ENCODE data around the gene SCD5.

The SCD5 gene

DNA sequence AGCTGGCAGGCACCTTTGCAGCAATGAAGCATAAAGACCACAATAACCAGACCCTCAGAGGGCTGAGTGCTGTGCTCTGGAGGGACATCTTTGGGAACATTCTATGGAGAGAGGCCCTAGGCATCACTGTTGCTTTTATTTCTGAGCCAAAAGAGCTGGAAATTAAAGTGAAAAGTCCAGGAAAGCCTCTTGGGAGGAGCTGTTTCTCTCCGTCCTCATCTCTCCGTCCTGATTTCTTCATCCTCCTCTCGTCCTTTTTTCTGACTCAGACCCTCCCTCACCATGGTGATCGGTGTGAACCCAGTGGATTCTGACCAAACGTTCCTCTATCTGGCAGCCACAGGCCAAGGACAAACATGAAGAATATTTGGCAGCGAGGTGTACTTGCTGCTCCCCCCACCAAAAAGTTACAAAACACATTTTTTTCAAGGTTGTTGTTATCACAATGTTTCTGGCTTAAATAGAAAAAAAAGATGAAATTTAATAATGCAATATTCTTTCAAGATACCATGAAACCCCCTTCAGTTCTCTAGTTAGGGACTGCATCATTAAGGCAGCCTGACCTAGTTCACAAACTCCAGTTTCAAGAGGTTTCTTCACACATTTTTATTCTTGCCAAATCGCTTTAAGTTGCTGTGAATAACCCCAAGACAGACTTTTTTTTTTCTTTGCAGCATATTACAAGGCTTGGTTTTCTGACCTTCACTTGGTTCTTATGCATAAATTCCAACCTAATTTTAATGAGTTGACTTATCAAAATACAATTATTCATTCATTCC is 80.2 kb downstream of the SCD5 start:
- no peak for DNase-seq

DNA sequence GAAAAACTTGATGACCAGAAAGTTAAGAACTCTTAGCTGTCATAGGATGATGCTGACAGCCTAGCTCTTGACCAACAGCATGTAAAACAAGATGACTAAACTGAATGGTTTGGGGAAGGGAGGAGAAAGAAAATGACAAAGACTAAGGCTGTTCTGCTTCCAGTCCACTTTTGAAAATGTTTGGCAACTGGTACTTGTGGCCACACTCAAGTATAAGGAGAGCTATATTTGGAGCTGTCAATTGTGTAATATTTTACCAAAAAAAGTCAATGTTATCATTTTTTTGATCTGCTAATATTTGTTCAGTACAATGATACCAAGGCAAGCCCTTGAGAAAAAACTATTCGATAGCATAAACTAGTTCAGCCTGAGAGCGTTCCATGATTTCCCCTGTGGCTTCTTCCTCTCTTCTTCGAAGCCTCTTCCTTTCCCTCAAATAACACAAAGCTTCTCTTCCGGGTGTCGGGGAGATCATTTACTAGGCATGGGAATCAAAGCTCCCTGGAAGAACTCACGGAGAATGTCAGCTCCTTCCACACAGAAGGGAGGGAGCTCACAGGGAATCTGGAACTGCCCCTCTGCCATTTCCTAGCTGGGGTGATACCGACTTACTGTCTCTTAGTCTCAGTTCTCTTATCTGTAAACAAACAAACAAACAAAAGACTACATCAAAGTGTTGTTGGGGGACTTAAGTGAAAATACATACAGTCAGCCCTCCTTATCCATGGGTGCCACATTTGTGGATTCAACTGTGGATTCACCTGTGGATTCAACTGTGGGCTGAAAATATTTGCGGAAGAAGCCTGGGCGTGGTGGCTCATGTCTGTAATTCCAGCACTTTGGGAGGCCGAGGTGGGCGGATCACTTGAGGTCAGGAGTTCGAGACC is 82.6 kb downstream of the SCD5 start:
- no peak for DNase-seq

DNA sequence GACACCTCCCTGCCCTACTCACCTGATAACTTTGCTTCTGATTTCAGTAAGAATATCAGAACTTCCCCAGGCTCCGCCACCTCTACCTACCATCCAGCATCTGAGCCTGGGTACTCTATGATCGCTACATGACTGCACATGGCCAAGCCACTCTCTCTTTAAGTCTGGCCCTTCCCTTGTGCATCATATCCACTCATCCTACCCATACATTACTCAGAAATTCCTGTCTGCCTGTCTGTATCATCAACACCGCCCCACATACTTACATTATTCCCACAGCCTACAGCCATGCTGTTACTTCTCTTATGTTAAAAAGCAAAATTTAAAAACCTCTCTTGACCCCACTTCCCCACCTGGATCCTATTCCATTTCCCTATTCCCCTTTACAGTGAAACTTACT is 84.7 kb downstream of the SCD5 start:
- DNase-seq: no peak

DNA sequence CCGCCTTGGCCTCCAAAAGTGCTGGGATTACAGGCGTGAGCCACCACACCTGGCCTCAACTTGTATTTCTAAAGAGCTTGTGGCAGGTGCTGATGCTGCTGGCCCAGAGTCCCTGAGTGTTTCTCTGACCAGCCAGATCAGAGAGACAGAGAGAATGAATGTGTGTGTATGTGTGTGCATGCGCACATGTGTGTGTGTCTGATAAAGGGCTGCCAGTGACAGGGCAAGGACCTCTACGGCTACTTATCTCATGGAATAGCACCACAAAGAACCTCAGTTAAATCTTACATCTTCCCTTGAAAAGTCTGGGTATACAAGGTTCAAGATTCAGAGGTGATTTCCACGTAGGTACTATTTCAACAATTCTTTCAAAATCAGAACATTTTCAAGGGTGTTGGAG is 86.0 kb downstream of the SCD5 start:
- DNase-seq: no peak

DNA sequence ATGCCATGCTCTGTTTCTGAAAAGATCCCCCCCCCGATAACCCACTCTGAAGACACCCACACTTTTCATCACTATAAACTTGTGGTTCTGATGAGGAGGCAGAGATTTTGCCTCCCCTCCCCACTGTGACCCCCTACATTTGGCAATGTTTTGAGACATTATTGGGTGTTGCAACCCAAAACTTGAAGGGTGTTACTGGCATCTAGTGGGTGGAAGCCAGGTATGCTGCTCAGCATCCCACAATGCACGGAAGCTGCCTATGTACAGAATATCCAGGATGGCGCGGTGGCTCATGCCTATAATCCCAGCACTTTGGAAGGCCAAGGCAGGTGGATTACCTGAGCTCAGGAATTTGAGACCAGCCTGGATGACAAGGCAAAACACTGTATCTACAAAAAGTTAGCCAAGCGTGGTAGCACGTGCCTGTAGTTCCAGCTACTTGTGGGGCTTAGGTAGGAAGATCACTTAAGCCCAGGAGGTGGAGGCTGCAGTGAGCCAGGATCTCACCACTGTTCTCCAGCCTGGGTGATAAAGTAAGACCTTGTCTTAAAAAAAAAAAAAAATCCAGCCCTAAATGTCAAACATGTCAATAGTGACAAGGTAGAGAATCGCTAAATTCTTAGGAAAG is 87.3 kb downstream of the SCD5 start:
- DNase-seq: peak; percentile 0

DNA sequence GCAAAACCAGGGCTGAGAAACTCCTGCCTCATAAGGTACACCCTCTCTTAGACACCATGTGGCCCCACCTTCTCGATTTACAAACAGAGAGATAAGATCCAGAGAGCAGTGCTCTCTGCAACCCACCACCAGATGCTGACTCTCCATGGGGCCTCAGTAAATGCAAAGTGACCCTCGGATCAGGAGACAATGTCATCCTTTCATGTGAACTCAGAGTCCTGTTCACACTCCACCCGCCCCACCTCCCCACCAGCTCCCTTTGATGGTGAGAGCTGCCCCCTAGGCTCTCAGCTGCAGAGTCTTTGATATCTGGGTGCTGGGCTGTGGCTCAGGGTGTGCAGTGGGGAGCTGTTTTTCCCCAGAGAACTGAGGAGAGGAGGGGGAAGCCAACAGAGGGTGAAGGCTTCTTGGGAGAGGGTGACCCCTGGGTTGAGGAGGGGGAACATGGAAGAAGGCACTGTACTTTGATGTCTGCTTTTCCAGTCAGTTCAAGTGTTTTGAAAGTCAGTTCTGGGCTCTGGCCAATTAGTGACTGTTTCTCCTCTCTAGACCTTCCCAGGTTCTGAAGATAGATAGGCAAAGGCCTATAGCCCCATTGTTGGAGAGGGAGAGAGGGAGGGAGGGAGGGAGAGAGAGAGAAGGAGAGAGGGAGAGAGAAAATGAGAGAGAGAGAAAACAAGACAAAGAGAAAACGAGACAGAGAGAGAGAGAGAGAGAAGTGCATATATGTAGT is 88.2 kb downstream of the SCD5 start:
- DNase-seq: peak; percentile 74

DNA sequence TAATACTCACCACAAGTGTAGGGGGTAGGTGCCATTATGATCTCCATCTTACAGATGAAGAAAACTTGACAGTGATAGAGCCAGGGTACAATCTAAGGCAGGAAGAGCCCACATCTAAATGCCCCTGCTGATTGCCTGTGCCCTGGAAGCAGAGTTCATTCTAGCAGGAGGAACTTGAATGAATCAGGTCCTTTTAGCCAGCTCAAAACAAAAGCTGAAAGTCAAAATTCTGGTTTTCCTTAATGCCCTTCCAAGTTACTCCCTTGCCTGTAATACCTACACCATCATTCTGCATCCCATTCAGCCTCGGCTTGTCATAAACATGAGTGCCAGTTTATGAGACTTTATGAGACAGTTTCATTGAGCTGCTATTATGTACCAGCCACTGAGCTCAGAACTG is 89.6 kb downstream of the SCD5 start:
- no peak for DNase-seq

DNA sequence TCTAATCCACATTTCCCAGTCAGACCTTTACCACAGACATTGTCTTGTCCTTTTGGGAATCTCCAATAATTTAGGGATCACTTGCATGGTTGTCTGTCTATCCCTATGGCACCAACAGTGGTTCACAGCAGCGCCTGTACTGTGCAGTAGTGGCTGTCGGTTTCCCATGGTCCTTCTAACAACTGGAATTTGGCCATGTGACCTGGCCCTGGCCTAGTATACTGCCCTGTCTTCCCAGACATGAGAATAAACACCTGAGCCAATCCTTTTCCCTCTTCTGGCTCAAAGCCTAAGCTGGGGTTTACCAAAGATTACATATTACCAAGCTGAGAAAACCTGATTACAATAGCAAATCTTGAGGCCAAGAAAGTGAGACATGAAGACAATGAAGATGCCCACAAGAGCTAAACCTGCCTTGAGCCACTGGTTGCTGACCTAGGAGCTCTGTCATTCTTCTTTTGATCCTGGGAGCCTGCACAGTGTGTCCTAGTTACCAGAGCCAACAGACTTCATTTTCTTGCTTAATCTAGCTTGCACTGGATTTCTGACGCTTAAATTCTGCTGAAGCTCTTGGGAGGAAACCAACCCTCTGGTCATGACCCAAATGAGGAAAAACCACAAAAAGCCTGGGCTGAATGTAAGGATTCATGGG is 92.1 kb downstream of the SCD5 start:
- no peak for DNase-seq

DNA sequence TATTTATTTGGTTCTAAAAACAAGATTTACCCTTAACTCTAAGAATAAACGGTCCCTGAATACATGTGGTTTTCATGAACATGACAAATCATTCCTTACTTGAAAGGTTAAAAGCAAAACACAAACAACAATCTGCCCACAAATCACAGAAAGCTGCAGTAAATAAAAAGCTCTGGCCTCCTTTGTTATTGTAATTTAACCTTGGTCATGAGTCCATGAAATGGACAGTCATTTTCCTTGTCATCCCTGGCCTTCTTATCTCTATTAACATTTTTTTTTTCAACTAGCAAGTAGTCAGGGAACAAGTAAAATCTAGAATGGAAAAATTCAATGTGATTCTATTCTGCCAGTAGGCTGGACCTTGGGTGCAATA is 92.7 kb downstream of the SCD5 start:
- DNase-seq: no peak

DNA sequence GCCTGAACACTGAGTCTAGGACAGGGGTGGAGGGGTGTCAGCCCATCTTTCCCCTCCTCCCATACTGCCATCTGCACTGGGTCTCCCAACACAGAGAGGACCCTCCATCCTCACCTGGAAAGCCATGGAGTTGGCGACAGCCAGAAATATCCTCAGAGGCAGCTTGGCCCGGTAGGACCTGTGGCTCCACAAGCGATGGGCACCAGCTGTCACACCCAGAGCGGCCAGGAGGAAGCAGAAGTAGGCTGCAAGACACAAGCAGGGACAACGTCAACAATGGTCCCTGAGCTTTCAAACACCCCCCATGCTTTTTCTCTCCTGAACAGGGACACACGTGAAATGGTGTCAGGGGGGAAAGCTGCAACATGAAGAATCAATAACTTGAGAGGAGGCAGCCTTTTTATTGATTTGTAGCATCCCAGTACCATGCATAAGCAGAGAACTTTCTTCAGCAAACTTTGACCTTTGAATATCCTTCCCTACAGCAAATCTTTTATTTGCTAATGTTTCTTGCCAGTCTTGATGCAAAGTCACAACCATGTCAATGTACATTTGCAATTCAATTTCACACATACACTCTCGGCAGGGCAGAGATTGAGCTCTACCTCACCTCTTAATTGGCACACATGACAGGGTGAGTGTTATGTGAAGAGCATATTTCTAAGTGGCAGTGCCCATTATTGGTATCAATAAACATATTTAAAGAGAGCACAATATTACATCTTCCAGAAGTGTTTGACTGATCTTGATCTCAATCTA is 93.2 kb downstream of the SCD5 start:
- no peak for DNase-seq

DNA sequence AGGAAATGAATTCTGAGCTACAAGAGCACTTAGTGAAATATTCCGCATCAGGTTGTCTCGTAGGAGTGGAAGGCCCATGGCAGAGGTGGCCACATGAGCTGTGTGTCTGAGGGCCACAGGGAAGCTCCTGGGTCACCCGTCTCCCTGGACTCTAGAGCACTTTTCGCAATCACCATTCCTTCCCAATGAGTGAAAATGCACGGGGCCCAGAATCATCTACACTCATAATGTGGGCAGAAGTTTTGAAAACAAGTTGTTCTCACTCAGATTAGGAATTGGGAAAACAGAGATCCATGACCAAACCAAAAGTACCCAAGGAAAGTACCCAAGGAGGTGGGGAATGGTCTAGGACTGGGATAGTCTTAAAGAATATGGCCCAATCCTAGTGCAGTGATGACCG is 94.4 kb downstream of the SCD5 start:
- no peak for DNase-seq

DNA sequence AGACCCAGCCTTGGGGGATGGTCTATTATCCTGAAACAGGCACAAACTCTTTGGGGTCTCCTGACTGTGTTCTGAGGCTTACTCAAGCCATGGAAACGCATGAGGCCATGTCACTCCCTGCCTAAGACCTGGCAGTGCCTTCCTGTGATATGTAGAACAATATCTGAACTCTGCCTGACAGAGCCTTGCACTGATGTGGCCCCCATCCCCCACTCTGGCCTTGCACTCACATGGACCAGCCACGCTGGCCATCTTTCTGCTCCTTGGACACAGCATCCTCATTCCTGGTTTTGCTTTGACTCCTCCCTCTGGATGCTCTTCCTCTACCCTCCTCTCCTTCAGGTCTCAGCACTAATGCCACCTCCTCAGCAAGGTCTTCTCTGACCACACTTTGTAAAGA is 100.2 kb downstream of the SCD5 start:
- no peak for DNase-seq

DNA sequence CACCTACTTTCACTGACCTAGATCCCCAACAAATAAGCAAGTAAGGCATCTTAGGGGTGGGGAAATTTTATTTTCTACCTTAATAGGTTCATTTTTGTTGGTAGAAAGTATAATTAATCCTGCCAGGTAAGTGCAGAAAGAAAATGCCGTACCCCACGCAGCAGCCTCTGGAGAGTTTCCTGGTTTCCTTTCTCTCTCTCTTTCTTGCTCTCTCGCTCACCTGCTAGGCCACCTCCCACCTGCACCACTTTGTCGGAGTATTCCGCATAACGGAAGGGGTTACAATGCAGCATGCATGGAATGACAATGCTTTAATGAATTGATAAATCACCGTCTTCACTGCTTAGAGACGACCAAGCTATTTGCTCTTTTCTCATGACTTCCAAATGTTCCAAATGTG is 101.0 kb downstream of the SCD5 start:
- no peak for DNase-seq

DNA sequence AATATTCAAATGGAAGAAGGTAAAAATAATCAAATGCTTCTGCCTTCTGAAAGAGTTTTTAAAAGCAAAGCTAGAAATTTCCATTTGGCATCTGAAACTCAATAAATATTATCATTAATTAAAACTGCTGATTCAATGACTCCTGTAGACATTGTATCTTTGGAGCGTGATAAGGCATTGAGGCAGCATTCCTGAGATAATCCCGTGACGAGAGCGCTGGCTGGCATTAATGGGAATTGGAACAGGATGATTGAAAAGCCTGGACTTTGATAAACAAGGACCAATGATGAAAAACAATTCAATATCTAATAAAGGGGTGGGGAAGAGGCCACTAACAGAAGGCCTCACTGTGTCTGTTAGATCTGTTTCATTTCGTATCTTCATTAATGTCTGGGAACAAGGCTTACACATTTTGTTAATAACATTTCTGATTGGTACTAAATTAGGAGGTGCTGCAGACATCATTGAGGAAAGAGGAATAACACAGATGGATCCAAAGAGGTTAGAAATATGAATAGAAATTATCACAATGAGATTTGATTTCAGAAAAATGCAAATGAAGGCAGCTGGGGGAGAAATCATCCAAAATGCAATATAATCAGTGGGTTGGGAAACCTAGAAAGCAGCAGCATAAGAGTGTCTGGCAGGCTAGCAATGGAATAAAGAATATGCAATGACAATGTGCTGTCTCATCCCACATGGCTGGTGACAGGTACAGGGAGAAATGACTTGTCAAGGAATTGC is 102.3 kb downstream of the SCD5 start:
- DNase-seq: no peak

DNA sequence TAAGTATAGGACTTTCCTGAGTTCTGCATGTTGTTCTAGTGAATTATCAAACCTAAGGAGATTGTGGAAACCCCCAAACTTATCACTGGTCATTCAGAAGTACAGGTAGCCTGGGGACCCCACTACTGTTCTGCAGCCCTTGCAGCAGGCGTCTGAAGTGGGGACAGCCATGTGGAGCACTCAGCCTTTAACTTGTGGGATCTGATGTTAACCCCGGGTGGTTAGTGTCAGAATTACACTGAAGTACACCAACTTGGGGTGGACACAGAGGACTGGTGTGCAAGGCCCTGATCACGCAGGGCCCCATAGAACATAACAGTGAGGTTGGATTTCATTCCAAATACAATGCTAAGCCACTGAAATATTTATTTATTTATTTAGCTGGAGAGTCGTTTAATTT is 103.7 kb downstream of the SCD5 start:
- DNase-seq: no peak

DNA sequence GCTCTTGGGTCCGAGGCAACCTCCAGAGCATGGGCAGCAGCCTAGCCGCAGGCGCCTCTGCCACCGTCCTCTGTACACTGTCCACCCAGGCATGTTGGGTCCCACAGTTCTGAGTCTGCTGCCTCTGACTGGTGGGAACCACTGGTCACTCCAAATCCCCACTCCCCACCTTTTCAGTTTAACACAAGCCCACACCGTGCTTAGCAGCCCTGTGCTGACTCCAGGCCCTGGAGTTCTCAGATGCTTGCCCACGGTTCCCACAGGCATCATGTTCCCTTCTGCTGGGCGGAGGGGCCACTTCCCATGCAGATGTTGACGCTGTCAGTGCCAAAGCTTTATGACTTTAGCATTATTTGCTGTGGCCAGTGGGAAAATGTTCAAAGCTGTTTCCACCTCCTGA is 104.5 kb downstream of the SCD5 start:
- no peak for DNase-seq

DNA sequence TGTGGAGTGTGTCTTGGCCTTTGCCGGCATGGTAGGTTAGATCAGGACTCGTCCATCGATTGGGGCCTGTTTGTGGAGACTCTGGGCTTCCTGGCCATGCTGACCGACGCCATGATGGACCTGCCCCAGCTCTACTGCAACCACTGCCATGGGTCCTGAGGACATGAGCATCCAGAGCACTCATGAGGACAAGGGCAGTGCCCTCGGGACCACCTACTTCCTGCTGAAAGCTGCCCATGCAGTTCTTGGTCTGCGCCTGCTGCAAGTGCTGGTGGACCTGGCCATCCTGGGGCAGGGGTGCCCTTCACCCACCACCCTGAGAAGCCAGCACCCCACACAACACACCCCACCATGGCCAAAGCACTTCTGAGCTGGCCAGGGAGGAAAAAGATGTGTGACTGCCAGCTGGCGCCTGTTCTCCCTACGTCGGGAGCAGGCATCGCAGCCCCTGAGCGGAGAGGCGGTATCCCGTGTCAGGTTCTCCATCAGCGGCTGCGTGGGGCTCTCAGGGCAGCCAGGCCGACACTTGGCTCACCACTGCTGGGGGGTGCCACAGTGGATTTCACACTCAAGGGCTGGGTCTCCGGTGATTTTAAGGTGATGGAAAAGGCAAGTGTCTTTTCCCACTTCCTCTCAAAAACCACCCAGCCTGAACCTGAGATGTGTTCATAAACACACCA is 106.4 kb downstream of the SCD5 start:
- no peak for DNase-seq

DNA sequence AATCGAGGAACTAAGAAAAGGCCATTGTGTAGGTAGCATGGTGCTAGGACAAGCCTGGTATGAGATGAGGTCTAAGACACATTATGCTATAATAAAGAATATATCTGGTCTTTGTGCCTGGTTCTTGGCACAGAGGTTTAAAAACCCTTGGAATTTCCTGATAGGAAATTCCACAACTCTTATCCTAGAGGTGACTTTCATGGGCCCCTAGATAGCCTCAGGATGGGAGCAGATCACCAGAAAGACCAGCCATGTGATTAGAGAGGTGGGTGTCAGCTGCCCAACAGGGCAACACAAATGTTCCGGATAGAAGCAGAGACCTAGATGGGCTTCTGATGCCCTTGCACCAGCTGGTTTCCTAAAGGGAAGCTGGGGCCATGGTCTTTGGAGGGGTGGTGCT is 107.2 kb downstream of the SCD5 start:
- DNase-seq: no peak

DNA sequence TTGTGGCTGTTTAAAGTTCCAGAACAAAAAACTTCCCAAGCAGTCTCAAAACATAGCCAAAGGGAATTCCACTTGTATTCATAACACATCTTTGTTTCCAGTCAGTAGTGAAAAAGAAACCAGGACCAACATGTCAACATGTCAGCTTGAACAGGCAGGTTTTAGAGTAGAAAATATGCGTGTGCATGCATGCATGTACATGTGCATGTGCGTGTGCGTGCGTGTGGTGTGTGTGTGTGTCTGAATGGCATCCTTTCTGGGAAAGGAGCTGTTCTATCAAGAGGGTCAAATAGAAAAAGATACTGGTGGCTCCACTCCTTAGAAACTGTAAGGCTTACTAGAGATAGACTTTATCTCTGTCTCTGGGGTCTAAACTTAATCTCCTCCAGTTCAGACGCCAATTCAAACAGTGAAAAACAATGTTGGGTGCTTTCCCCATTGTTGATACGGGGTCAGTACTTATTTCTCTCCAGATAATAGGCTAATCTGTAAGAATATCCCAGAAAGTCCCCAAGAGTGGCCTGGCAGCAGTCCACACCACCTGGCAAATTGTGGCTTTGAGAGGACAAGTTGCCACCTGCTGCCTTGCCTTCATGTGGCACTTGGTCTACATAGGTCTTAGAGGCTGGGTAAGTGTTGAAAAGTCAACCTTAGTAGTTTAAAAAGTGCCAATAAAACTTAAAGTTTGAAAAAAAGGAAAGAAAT is 110.4 kb downstream of the SCD5 start:
- DNase-seq: no peak

DNA sequence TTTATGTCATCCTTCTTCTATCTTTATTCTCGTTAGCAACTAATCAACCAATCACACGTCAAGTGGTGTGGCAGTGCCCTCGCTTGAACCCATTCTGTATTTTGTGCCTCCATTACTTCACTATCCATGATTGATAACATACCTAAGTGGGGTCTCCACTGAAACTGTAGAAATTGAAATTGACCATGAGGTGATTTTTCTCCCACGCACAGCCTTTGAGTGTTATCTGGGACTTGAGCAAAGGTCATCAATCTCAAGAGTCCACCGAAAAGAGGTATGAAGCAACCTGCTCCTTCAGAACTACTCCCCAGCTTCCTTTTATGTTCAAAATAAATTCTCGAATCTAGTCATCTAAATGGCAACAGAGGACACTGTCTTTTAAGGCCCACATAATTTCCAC is 111.1 kb downstream of the SCD5 start:
- DNase-seq: no peak

All from NCI-H2171 treated with DMSO at 0.1 percent for 48 hours (cell line).